Breast epithelium (tissue), 4 donors: ENCODE measurements around the gene ADAMTS4. TPM values are rescaled to one million over a fixed set of nuclear protein-coding genes. Genes with fewer than 3 reads are reported as not detected.

Source experiments
- DNase-seq, 2 donors: peaks; one replicate each; pipeline ENCODE4 v3.0.0-alpha.2; 2019; ENCODE audit warnings: low spot score in 2 of 2
- H3K27ac ChIP-seq, 2 donors: fragments of 200-600 bp; sonication (generic) in 1 of 2; one replicate each; pipeline ENCODE4 v1.5.1; 2016 to 2019; ENCODE audit warnings: mild to moderate bottlenecking in 1 of 2
- H3K27me3 ChIP-seq, 2 donors: fragments of 200-600 bp; sonication (generic) in 1 of 2; one replicate each; pipeline versions ENCODE4 v1.5.1 to v1.6.0; 2017 to 2019; ENCODE audit warnings: control low read depth in 1 of 2, mild to moderate bottlenecking in 1 of 2
- H3K36me3 ChIP-seq: fragments of 200-600 bp; one replicate; pipeline ENCODE4 v1.5.1; 2019
- H3K4me1 ChIP-seq, 2 donors: fragments of 200-600 bp; sonication (generic); one replicate each; pipeline ENCODE4 v1.5.1; 2016 to 2019; ENCODE audit warnings: control low read depth in 1 of 2
- H3K4me3 ChIP-seq, 3 donors: fragments of 200-600 bp; sonication (generic); 1 replicate in 2 of 3; 2 replicates in 1 of 3; pipeline ENCODE4 v1.5.1; 2016 to 2019; ENCODE audit warnings: mild to moderate bottlenecking in 3 of 3, moderate library complexity in 2 of 3
- H3K9me3 ChIP-seq, 2 donors: fragments of 200-600 bp; sonication (generic) in 1 of 2; one replicate each; pipeline ENCODE4 v1.5.1; 2016 to 2019; ENCODE audit warnings: control low read depth in 1 of 2
- CTCF ChIP-seq, 3 donors: fragments of 450-650 bp; IDR thresholded peaks; one replicate each; pipeline ENCODE4 v1.5.1; 2016 to 2017; ENCODE audit warnings: antibody characterized with exemption in 3 of 3, mild to moderate bottlenecking in 3 of 3, moderate library complexity in 3 of 3
- POLR2A ChIP-seq: fragments of 450-650 bp; IDR thresholded peaks from one replicate; pipeline ENCODE4 v1.6.1; 2016; ENCODE audit warnings: antibody characterized with exemption, mild to moderate bottlenecking, moderate library complexity
- POLR2AphosphoS5 ChIP-seq, 3 donors: sonication (generic); formaldehyde crosslinking; IDR thresholded peaks; one replicate each; pipeline ENCODE4 v1.6.1; 2017; ENCODE audit warnings: antibody characterized with exemption in 3 of 3
- intact Hi-C: fragments of 100-400 bp; cut with DNase I; formaldehyde crosslinking; loops from one replicate; pipeline ENCODE4 v1.15.1; 2023; ENCODE audit warnings: low total_unique reads
- total RNA-seq, 3 donors: library from RNA; depleted of rRNA; stranded (reverse); fragments of >200 nt; gene quantifications; one replicate each; pipeline ENCODE4 v1.1.0, GENCODE V29; 2016

ADAMTS4 gene
- total RNA-seq, 3 donors from 2014 or later: 4.8 to 85.5 (median 24.6) TPM

DNA sequence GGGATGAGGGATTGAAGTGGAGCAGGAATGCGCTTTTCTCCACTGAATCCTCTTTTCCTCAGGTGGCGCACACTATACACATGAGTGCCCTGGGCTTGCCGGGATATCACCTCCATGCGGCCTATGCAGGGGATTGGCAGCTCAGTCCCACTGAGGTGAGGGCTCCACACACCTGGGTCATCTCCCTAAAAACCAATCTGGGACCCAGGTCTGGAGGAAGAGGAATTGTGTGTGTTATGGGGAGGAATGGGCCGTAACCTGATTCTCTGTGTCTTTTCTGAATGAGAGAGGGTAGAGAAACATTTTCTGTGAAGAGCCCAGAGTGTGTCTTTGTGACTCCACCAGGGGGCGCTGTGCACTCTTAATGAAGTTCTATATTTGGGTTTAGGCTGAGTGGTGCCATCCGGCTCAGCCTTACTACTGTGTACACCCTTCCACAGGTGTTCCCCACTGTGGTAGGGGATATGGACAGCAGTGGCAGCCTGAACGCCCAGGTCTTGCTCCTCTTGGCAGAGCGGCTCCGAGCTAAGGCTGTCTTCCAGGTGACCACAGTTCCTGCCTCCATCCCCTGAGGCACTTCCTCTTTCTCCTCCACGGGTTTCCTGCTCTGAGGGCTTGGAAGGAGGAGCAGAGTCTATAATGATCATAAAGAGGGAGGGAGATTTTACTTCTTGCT is 28.5 kb upstream of the ADAMTS4 start:
- Histone ChIP-seq H3K4me1 (peaks cover 0 to 7% of the 10 kb centered on the region in 2 donors), H3K4me3 (peak overlapping the region in 2 of 3 donors; percentile 32 to 57), H3K9me3 (no peaks in the 10 kb centered on the region), H3K27me3 (no peaks in the 10 kb centered on the region), H3K27ac (peak overlapping the region; percentile 62 to 78), H3K36me3 (no peaks in the 10 kb centered on the region)
- peak; percentile 60 to 86 for DNase-seq
- TF ChIP-seq POLR2AphosphoS5 (IDR thresholded peaks at IDR 0.05) (no peak), CTCF (IDR thresholded peaks at IDR 0.05) (peak; percentile 87 to 91 (median 88)), POLR2A (no peak)
- intact Hi-C loops: loop anchor here (10.0 kb wide), 1 partner anchor 157 kb away; no protein-coding TSS in a partner anchor

GRCh38 chr1:161226759-161227158 is 27.9 kb upstream of the ADAMTS4 start:
- intact Hi-C loops: loop anchor here (10.0 kb wide), 1 partner anchor 158 kb away; no protein-coding TSS in a partner anchor
- TF ChIP-seq CTCF (IDR thresholded peaks at IDR 0.05): no peak
- TF ChIP-seq POLR2A: no peak
- no peak for TF ChIP-seq POLR2AphosphoS5 (IDR thresholded peaks at IDR 0.05)
- no peaks in the 10 kb centered on the region for H3K27me3 ChIP-seq
- peak overlapping the region; percentile 61 to 78 for H3K27ac ChIP-seq
- no peaks in the 10 kb centered on the region for H3K9me3 ChIP-seq
- DNase-seq: no peak
- no peaks in the 10 kb centered on the region for H3K36me3 ChIP-seq
- peaks cover 0 to 7% of the 10 kb centered on the region in 2 donors for H3K4me1 ChIP-seq
- H3K4me3 ChIP-seq: peak overlapping the region; percentile 62 to 83 (median 67)

GRCh38 chr1:161226320-161226711 is 27.5 kb upstream of the ADAMTS4 start:
- TF ChIP-seq POLR2A (no peak), POLR2AphosphoS5 (IDR thresholded peaks at IDR 0.05) (no peak), CTCF (IDR thresholded peaks at IDR 0.05) (no peak)
- no peaks in the 10 kb centered on the region for H3K27me3 ChIP-seq
- peak overlapping the region; percentile 61 to 64 for H3K27ac ChIP-seq
- no peak for DNase-seq
- no peaks in the 10 kb centered on the region for H3K9me3 ChIP-seq
- H3K4me1 ChIP-seq: peaks cover 0 to 7% of the 10 kb centered on the region in 2 donors
- intact Hi-C loops: loop anchor here (10.0 kb wide), 1 partner anchor 158 kb away; no protein-coding TSS in a partner anchor
- H3K4me3 ChIP-seq: peak overlapping the region; percentile 62 to 83 (median 67)
- no peaks in the 10 kb centered on the region for H3K36me3 ChIP-seq

GRCh38 chr1:161225534-161226319 is 26.9 kb upstream of the ADAMTS4 start, which contains the start of gene TOMM40L:
TOMM40L (plus strand) TSS chr1:161226060; CDS start chr1:161226490, 430 bp downstream.
- DNase-seq: peak; percentile 77 to 94
- TF ChIP-seq CTCF (IDR thresholded peaks at IDR 0.05): peak in 2 of 3 donors; percentile 35 to 50
- TF ChIP-seq POLR2AphosphoS5 (IDR thresholded peaks at IDR 0.05): peak; percentile 34 to 47 (median 42)
- no peak for TF ChIP-seq POLR2A
- intact Hi-C loops: loop anchor here (2.0 to 10.0 kb wide), 2 partner anchors 77 to 159 kb away; no protein-coding TSS in a partner anchor

More at GRCh38 chr1:161225534-161226319, 26.9 kb upstream of the ADAMTS4 start, which contains the start of gene TOMM40L:
- Histone ChIP-seq H3K4me3 (peak within 1 kb of the TSS; percentile 62 to 83 (median 67)), H3K27me3 (no peaks in the 10 kb centered on the region), H3K27ac (peak within 1 kb of the TSS; percentile 61 to 64), H3K4me1 (peaks cover 0 to 7% of the 10 kb centered on the region in 2 donors), H3K9me3 (no peaks in the 10 kb centered on the region), H3K36me3 (no peaks in the 10 kb centered on the region)
